Measurements from ENCODE around the gene ANXA2. TPM values are rescaled to one million over a fixed set of nuclear protein-coding genes. Genes with fewer than 3 reads are reported as not detected.

ANXA2 gene
- total RNA-seq, 1 donor: 3,136 TPM

DNA sequence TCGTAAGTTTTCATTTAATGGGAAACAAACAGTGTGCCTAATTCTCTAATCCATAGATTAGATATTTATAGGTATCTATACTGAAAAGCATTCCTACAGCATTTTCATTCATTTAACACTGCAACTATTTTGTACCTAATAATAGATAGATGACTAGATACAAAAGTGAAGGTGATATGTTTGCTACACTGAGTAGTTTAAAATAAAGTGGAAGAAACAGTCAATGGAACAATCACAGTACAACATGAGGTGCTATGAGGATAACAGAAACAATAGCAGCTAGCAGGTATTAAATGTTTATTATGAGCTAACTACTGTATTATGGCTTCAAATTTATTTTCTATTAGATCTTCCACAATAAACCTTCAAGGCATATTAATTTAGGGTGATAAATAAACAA, 31.1 kb upstream of the ANXA2 start:
- TF ChIP-seq, protein P1, sequence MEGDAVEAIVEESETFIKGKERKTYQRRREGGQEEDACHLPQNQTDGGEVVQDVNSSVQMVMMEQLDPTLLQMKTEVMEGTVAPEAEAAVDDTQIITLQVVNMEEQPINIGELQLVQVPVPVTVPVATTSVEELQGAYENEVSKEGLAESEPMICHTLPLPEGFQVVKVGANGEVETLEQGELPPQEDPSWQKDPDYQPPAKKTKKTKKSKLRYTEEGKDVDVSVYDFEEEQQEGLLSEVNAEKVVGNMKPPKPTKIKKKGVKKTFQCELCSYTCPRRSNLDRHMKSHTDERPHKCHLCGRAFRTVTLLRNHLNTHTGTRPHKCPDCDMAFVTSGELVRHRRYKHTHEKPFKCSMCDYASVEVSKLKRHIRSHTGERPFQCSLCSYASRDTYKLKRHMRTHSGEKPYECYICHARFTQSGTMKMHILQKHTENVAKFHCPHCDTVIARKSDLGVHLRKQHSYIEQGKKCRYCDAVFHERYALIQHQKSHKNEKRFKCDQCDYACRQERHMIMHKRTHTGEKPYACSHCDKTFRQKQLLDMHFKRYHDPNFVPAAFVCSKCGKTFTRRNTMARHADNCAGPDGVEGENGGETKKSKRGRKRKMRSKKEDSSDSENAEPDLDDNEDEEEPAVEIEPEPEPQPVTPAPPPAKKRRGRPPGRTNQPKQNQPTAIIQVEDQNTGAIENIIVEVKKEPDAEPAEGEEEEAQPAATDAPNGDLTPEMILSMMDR (IDR thresholded peaks at IDR 0.05; ENCODE audit: insufficient read depth, low read length): no peak
- H3K4me3 ChIP-seq (ENCODE audit: low read depth, low read length): no peak overlapping the region
- no peak for DNase-seq (ENCODE audit: low read depth)

DNA sequence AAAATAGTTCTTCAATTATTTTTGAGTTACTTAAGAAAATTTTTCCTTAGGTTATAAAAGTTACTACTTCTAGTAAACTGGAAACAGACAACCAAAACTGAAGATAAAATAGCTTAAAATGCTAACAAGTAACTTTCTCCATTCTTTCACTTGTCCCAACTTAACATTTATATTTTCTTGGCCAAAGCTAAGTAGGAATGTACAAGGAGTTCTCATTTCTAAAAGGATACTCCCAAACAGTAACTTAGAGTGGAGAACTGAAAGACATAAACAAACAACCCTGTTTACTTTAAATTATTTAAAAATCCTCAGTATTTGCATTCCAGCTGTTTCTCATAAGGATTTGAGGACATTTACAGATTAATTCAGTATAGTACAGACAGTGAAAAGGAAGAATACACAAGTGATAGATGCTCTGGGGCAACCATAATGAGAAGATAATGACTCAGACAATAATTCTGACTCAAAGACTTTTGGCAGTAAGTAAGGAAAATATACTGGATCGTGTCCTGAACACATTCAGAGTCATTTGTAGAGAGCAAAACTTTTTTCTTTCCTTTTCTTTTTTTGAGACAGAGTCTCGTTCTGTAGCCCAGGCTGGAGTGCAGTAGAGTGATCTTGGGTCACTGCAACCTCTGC, 29.2 kb upstream of the ANXA2 start:
- TF ChIP-seq, protein P1 (IDR thresholded peaks at IDR 0.05; ENCODE audit: insufficient read depth, low read length): no peak
- H3K4me3 ChIP-seq (ENCODE audit: low read depth, low read length): no peak overlapping the region
- peak; percentile 80 for DNase-seq (ENCODE audit: low read depth)

DNA sequence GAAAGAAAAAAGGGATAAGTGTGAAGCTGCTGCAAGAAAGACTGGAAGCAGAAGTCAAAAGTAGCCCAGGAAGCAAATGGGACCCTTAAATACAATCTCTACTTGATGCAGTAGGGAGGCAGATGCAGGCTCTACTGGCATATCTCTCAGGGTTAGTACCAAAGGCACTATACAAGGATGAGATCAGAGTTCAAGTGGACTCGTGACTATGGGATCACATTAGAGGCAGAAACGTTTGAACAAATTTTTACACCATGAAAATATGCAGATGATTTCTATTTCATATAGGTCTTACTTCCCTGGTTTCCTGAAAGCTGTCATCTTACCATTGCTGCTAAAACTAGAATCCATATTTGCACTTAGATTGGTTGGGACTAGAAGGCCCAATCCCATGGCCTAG, 27.7 kb upstream of the ANXA2 start:
- DNase-seq (ENCODE audit: low read depth): no peak
- H3K4me3 ChIP-seq (ENCODE audit: low read depth, low read length): no peak overlapping the region
- TF ChIP-seq, protein P1 (IDR thresholded peaks at IDR 0.05; ENCODE audit: insufficient read depth, low read length): no peak

DNA sequence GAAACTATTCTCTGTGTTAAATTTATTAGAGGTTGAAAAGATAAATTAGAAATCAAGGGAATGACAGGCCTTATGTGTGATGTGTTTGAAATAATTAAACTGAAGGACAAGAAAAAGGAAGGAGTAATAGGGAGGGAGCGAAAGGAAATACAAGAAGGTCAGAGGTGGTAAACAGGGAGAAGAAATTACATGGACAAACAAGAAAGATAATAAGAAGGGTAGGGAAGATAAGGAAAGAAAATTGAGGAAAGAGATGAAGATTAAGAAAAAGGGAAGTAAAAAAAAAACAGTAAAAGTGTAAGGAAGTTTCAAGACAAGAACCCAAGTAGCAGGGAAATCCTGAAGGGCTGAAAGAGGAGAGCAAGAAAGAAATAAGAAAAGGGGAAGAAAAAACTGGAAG, 26.2 kb upstream of the ANXA2 start:
- no peak overlapping the region for H3K4me3 ChIP-seq (ENCODE audit: low read depth, low read length)
- TF ChIP-seq, protein P1 (IDR thresholded peaks at IDR 0.05; ENCODE audit: insufficient read depth, low read length): no peak

DNA sequence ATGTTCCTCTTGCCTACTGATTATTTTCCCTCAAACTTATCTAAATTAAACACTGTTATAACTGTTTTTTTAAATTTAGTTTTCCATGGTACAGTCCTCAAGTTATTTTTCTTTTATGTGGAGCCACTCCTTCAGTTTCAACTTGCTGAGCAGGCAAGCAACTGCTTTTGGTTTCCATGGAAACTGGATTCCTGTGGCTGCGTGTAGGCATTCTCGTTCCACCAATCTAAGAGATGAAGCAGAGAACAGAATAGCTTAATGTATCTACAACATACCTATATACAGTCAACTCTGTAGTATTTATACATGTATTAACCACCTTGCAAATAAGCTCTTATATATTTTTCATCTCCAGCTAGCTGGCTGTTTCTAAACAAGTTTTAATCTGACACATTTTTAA, 25.8 kb upstream of the ANXA2 start:
- TF ChIP-seq, protein P1 (IDR thresholded peaks at IDR 0.05; ENCODE audit: insufficient read depth, low read length): no peak
- no peak overlapping the region for H3K4me3 ChIP-seq (ENCODE audit: low read depth, low read length)
- DNase-seq (ENCODE audit: low read depth): peak; percentile 90

More for the DNA sequence above, 26.2 kb upstream of the ANXA2 start:
- no peak for DNase-seq (ENCODE audit: low read depth)

DNA sequence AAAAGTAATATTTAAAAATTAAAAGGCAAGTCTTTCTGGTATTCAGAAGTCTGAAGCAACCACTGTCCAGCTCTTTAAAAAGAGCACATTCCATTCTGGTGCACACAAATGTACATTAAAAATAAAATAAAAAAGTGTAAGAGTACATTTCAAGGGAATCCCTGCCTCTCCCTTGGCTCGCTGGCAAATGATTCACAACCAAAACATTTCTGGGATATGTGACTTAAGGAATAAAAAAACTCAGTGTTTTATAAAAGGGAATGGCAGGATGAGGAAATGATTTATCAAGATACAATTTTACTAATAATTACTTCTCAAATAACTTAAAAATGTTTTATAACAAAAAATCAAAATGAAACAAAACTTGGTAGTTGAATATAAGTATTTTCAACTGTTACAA, 23.8 kb upstream of the ANXA2 start:
- peak; percentile 87 for DNase-seq (ENCODE audit: low read depth)
- TF ChIP-seq, protein P1 (IDR thresholded peaks at IDR 0.05; ENCODE audit: insufficient read depth, low read length): no peak

DNA sequence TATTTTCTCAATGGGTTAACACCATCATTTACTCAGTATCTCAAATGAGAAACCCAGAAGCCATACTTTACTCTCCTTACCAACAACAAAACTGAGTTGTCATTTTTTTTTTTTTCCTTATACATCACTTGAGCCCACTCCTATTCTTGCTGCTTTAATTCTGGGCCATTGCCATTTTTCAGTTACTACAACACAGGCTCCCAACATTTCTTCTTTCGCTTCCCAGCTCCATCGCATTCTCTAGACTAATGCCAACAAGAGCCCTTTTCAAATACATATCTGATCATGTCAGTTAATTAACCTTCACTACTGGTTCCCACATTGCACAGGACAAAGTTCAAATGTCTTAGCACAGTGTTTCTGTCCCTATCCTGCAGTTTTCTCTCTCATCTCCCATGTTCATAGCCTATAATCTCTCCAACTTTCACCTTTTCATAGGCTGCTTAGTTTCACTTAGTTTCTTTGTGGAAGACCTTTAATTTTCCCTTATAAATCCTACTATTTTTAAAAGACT, 22.5 kb upstream of the ANXA2 start:
- TF ChIP-seq, protein P1 (IDR thresholded peaks at IDR 0.05; ENCODE audit: insufficient read depth, low read length): no peak
- no peak overlapping the region for H3K4me3 ChIP-seq (ENCODE audit: low read depth, low read length)
- DNase-seq (ENCODE audit: low read depth): no peak

More for the DNA sequence above, 23.8 kb upstream of the ANXA2 start:
- no peak overlapping the region for H3K4me3 ChIP-seq (ENCODE audit: low read depth, low read length)
